Stimulated activated naive CD8-positive, alpha-beta T cell treated with anti-CD3 and anti-CD28 coated beads, Interleukin-15, Interleukin-2, amounts not matched to agents 100 ng/mL and 50 ng/mL, for 24 hours (primary cell): ENCODE data around the gene SNED1.
A peak's percentile ranks its signal among the peaks of the same experiment; 100 is the strongest.

Source experiments
- H3K27ac Mint-ChIP-seq: one replicate; pipeline ENCODE4 v1.8.0; 2021; ENCODE audit warnings: mild to moderate bottlenecking, mixed read lengths
- H3K27me3 Mint-ChIP-seq: one replicate; pipeline ENCODE4 v1.8.0; 2021; ENCODE audit warnings: mixed read lengths
- H3K36me3 Mint-ChIP-seq: one replicate; pipeline ENCODE4 v1.8.0; 2021; ENCODE audit warnings: low read depth, mixed read lengths
- H3K4me1 Mint-ChIP-seq: one replicate; pipeline ENCODE4 v1.8.0; 2021; ENCODE audit warnings: low read depth, mixed read lengths
- H3K4me3 Mint-ChIP-seq: one replicate; pipeline ENCODE4 v1.8.0; 2021; ENCODE audit warnings: mild to moderate bottlenecking, mixed read lengths
- H3K9me3 Mint-ChIP-seq: one replicate; pipeline ENCODE4 v1.8.0; 2021; ENCODE audit warnings: mixed read lengths

SNED1 gene

DNA sequence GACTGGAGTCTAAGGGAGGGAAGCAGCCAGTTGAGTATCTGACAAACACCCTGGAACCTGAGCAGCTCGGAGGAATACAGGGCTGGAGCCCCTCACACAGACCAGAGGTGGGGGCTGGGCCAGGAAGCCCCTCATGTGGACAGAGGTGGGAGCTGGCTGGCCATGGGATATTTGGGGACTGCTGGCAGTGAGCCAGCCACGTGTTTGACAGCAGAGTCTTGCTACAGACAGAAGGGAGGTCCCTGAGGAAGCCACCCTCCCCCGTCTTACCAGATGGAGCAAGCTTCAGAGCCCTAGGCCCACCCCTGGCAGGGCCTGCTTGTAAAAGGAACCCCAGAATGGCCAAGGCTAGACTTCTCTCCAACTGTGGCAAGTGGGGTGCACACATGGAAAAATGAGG, 107.2 kb downstream of the SNED1 start:
- no peaks in the 10 kb centered on the region for H3K9me3 Mint-ChIP-seq
- H3K4me1 Mint-ChIP-seq = peaks cover 57% of the 10 kb centered on the region
- no peak overlapping the region for H3K4me3 Mint-ChIP-seq
- H3K36me3 Mint-ChIP-seq = peaks cover 20% of the 10 kb centered on the region
- no peaks in the 10 kb centered on the region for H3K27me3 Mint-ChIP-seq
- peak overlapping the region; percentile 31 for H3K27ac Mint-ChIP-seq

GRCh38 chr2:241107031-241107783, 108.8 kb downstream of the SNED1 start:
- no peak overlapping the region for H3K4me3 Mint-ChIP-seq
- peaks cover 68% of the 10 kb centered on the region for H3K4me1 Mint-ChIP-seq
- no peaks in the 10 kb centered on the region for H3K27me3 Mint-ChIP-seq
- H3K27ac Mint-ChIP-seq = no peak overlapping the region
- peaks cover 32% of the 10 kb centered on the region for H3K36me3 Mint-ChIP-seq
- no peaks in the 10 kb centered on the region for H3K9me3 Mint-ChIP-seq

DNA sequence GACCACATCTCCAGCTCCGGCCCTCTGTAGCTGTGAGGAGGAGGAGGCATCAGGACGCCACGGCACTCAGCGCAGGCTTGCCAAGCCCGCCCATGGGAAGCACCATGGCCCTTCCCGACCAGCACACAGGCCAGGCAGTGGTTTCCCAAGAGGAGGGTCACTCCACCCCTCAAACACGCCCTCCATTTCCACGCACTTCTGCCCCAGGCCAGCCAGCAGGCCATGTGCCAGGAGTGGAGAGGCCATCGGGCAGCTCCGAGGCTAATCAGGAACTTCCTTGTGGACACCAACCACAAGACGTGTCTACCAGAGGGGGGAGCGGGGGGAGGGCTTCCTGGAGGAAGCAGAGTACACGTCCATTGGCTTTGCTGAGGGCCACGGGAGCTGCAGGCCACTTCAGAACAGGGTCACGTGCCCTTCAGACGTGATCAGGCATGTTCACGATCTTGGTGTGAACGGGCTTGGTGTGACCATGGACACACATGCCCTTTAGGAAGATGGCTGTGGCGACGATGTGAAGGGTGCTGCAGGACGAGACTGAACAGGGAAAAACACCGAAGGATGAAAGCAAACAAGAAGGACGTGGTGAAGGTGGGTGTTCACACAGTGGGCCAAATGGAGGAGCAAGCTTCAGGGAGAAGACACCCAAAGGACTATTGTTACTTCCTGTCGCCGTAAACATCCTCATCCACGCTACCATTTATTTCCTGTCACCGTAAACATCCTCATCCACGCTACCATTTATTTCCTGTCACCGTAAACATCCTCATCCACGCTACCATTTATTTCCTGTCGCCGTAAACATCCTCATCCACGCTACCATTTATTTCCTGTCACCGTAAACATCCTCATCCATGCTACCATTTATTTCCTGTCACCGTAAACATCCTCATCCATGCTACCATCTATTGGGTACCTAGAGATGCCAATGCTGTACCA, 110.1 kb downstream of the SNED1 start:
- H3K36me3 Mint-ChIP-seq = peaks cover 33% of the 10 kb centered on the region
- H3K4me3 Mint-ChIP-seq = peak overlapping the region; percentile 79
- peaks cover 65% of the 10 kb centered on the region for H3K4me1 Mint-ChIP-seq
- H3K27me3 Mint-ChIP-seq = no peaks in the 10 kb centered on the region
- H3K27ac Mint-ChIP-seq = peak overlapping the region; percentile 95
- no peaks in the 10 kb centered on the region for H3K9me3 Mint-ChIP-seq

GRCh38 chr2:241109210-241110088, 111.0 kb downstream of the SNED1 start:
- Mint-ChIP-seq H3K9me3 (no peaks in the 10 kb centered on the region), H3K4me1 (peaks cover 58% of the 10 kb centered on the region), H3K27me3 (no peaks in the 10 kb centered on the region), H3K27ac (peak overlapping the region; percentile 95), H3K4me3 (peak overlapping the region; percentile 79), H3K36me3 (peaks cover 40% of the 10 kb centered on the region)

DNA sequence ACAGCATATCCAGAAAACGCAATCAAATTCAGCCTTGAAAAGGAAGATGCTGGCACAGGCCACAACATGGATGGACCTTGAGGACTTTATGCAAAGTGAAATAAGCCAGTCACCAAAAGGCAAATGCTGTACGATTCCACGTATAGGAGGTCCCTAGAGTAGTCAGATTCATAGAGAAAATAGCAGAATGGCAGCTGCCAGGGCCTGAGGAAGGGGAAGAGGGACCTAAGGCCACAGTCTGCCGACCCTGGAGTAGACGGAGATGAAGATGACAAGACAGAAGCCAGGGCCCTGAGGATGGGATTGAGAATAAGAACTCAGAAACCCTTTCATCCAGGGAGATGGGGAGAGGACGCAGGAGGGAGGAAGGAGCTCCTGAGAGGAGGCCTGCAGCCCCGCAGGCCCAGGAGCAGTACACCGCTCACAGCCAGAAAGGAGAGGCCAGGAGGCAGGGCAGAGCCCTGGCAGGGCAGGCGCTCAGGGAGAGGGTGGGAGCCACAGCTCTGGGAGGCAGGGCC, 111.7 kb downstream of the SNED1 start:
- peak overlapping the region; percentile 95 for H3K27ac Mint-ChIP-seq
- peaks cover 47% of the 10 kb centered on the region for H3K36me3 Mint-ChIP-seq
- no peaks in the 10 kb centered on the region for H3K27me3 Mint-ChIP-seq
- no peaks in the 10 kb centered on the region for H3K9me3 Mint-ChIP-seq
- peaks cover 54% of the 10 kb centered on the region for H3K4me1 Mint-ChIP-seq
- peak overlapping the region; percentile 79 for H3K4me3 Mint-ChIP-seq

DNA sequence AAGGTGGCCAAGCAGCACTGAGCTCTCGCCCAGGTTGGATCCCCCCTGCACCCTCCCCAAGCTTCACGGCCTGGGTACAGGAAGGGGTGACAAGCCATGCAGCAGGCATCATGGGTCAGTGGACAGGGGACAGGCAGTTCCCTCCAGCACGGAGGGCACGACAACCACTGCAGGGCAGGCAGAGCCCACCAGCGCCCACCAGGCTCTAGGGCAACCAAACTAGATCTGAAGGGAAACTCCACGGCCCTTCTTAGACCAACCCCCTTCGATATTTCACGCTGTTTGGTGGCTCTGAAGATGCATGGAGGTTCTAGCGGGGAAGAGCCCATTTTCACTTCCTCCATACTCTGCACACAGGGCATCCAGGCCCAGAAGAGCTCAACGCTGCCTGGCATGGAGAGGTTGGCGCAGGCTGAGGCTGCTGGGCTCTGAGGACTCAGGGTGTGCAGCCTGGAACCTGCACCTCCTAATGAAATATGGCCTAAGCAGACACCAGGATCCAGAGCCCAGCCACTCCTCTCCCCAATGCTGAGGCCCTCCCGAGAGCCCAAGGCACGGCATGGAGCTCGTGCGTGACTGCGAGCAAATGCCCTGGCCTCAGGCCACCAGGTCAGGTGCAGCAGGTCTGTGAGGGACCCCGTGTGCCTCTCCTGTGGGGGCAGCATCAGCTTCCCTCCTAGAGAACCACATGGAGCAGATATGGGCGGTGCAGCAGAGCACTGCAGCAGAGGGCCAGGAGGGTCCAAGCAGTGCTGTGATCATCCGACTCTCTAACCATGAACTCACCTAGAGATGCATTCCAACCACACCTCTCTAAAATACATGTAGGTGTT, 112.4 kb downstream of the SNED1 start:
- H3K9me3 Mint-ChIP-seq = no peaks in the 10 kb centered on the region
- peak overlapping the region; percentile 95 for H3K27ac Mint-ChIP-seq
- peaks cover 46% of the 10 kb centered on the region for H3K36me3 Mint-ChIP-seq
- no peaks in the 10 kb centered on the region for H3K27me3 Mint-ChIP-seq
- peak overlapping the region; percentile 79 for H3K4me3 Mint-ChIP-seq
- peaks cover 54% of the 10 kb centered on the region for H3K4me1 Mint-ChIP-seq

- Mint-ChIP-seq H3K36me3 (peaks cover 49% of the 10 kb centered on the region), H3K4me3 (peak overlapping the region; percentile 79), H3K27me3 (no peaks in the 10 kb centered on the region), H3K4me1 (peaks cover 54% of the 10 kb centered on the region), H3K9me3 (no peaks in the 10 kb centered on the region), H3K27ac (peak overlapping the region; percentile 95)
These were observed 113.0 kb downstream of the SNED1 start for GRCh38 chr2:241111440-241111805.

GRCh38 chr2:241112046-241112445, 113.6 kb downstream of the SNED1 start:
- peaks cover 54% of the 10 kb centered on the region for H3K4me1 Mint-ChIP-seq
- peak overlapping the region; percentile 79 for H3K4me3 Mint-ChIP-seq
- H3K36me3 Mint-ChIP-seq = peaks cover 53% of the 10 kb centered on the region
- H3K9me3 Mint-ChIP-seq = no peaks in the 10 kb centered on the region
- H3K27ac Mint-ChIP-seq = peak overlapping the region; percentile 95
- no peaks in the 10 kb centered on the region for H3K27me3 Mint-ChIP-seq

- Mint-ChIP-seq H3K27me3 (no peaks in the 10 kb centered on the region), H3K4me3 (peak overlapping the region; percentile 79), H3K27ac (peak overlapping the region; percentile 95), H3K9me3 (no peaks in the 10 kb centered on the region), H3K4me1 (peaks cover 54% of the 10 kb centered on the region), H3K36me3 (peaks cover 58% of the 10 kb centered on the region)
These were observed 114.2 kb downstream of the SNED1 start for GRCh38 chr2:241112592-241112991.

GRCh38 chr2:241114836-241115235, 116.4 kb downstream of the SNED1 start:
- Mint-ChIP-seq H3K9me3 (no peaks in the 10 kb centered on the region), H3K4me3 (no peak overlapping the region), H3K4me1 (peaks cover 32% of the 10 kb centered on the region), H3K27me3 (no peaks in the 10 kb centered on the region), H3K27ac (no peak overlapping the region), H3K36me3 (peaks cover 51% of the 10 kb centered on the region)

DNA sequence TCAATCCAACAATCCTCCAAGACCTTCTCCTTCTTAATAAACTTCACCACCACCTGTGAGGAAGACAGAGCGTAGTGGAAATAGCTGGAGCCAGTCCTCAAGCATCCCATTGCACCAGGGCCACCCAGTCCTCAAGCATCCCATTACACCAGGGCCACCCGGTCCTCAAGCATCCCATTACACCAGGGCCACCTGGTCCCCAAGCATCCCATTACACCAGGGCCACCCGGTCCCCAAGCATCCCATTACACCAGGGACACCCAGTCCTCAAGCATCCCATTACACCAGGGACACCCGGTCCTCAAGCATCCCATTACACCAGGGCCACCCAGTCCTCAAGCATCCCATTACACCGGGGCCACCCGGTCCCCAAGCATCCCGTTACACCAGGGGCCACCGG, 116.9 kb downstream of the SNED1 start:
- no peak overlapping the region for H3K4me3 Mint-ChIP-seq
- no peak overlapping the region for H3K27ac Mint-ChIP-seq
- peaks cover 51% of the 10 kb centered on the region for H3K36me3 Mint-ChIP-seq
- peaks cover 29% of the 10 kb centered on the region for H3K4me1 Mint-ChIP-seq
- no peaks in the 10 kb centered on the region for H3K27me3 Mint-ChIP-seq
- H3K9me3 Mint-ChIP-seq = peaks cover 2% of the 10 kb centered on the region

- H3K9me3 Mint-ChIP-seq = peaks cover 6% of the 10 kb centered on the region
- no peak overlapping the region for H3K4me3 Mint-ChIP-seq
- no peak overlapping the region for H3K27ac Mint-ChIP-seq
- H3K27me3 Mint-ChIP-seq = no peaks in the 10 kb centered on the region
- peaks cover 16% of the 10 kb centered on the region for H3K4me1 Mint-ChIP-seq
- H3K36me3 Mint-ChIP-seq = peaks cover 58% of the 10 kb centered on the region
These were observed 118.5 kb downstream of the SNED1 start for GRCh38 chr2:241116606-241117560.
